Dermis microvascular lymphatic vessel endothelial cell (primary cell): ENCODE results near the gene CAMTA1. TPM values are rescaled to one million over a fixed set of nuclear protein-coding genes. Genes with fewer than 3 reads are reported as not detected.
A peak's percentile ranks its signal among the peaks of the same experiment; 100 is the strongest.

Experiments
- DNase-seq, 2 donors: peaks; one replicate each; pipeline versions ENCODE4 v3.0.0 to v3.0.0-alpha.2; 2010; ENCODE audit warnings: low read depth in 2 of 2
- total RNA-seq: library from RNA; depleted of rRNA; stranded (reverse); fragments of >200 nt; gene quantifications from 2 replicates; pipeline ENCODE4 v1.2.1, GENCODE V29; 2014

CAMTA1 gene
- total RNA-seq, 1 donor from 2014 or later = 33.9 TPM

- DNase-seq = no peak
Observed at GRCh38 chr1:7447736-7448135, 662.5 kb downstream of the CAMTA1 start.

GRCh38 chr1:7448986-7449385, 663.7 kb downstream of the CAMTA1 start:
- DNase-seq = no peak

GRCh38 chr1:7449750-7450149, 664.5 kb downstream of the CAMTA1 start:
- no peak for DNase-seq

DNA sequence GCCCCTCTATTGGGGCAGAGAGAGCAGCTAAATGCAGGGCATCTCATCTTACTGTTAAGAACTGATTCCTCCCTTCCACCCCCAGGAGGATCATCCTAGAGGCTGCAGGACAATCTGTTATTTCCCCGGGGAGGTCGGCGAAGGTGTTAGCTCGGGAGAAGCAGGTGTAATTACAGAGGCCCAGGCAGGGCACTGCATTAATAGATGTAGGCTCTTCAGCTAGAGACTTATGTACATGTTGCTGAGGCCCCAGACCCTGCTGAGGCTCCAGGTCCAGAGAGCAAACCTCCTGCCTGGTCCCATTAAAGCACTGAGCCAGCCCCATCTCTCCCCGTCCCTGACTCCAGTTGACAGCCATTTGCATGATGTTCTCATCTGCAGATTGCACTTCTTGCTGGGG, 665.6 kb downstream of the CAMTA1 start:
- DNase-seq = no peak

GRCh38 chr1:7453038-7453437, 667.8 kb downstream of the CAMTA1 start:
- no peak for DNase-seq

DNA sequence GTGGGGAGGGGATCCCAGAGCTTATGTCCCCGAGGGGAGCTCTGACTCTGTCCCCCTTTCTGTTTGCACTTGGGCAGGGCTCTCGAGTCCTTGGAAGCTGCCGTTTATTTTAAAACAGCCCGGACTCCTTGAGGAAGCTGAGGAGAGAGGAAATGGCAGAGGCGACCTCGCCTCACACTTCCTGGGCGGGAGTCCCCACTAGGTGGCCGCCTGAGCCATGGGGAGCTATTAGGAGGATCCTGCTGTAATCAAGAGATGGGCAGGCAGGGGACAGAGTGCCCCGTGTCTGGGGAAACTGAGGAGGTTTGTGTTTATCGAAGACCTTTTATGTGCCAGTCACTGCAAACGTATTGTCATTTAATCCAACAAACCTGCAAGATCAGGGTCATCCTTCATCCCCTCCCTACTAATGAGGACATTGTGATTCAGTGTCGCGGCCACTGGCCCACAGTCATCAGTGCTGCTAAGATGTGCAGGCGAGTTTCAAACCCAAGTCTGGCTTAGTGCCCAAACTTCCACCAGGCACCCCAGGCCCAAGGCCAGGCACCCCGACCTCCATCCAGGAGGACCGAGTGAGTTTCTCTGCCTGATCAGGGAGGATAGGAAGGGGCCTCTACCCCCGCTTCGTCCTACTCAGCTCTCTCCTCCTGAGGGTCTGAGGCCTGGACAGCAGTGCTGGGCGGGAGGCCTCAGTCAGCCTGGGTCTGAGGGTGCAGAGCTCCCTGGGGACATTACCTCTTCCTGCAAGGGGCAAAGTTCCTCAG, 669.0 kb downstream of the CAMTA1 start:
- DNase-seq = no peak

DNA sequence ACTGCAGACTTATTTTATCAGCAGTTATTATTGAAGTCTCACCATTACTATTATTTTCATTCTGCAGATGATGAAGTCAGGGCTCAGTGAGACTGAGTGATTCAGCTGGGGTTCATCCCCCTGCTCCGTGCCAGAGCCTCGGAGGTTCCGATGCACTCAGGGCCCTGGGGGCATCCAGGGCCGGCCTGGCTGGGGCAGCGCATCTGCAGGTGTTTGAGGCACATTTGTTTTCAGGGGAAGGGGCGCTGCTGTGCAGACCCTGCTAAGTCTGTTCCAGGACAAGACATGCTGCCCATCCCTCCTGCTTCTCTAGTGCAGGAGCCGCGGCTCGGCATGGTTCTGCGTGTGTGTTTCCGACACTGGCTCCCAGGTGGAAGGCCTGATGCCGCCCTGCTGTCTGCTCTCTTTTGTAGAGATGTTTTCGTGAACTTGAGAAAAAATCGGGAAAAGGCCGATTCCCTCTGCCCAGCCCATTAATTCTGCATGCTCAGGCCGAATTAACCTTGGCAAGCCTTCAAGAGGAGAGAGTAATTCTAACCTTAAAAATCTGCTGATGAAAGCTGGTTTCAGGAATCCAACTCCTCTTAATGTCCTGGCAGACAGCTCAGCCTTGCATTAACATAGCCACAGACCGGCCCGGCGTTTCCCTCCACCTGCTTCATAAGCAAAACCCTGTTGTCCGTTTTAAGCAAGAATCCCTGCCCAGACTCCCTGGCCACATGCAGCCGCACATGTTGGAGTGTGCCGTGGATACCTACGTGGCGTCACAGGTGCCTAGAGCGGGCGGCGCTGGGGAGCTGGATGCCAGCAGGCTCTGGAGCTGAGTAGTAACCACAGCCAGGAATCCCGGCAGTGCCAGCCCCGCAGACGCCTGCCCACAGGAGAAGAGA, 669.9 kb downstream of the CAMTA1 start:
- DNase-seq = no peak

DNA sequence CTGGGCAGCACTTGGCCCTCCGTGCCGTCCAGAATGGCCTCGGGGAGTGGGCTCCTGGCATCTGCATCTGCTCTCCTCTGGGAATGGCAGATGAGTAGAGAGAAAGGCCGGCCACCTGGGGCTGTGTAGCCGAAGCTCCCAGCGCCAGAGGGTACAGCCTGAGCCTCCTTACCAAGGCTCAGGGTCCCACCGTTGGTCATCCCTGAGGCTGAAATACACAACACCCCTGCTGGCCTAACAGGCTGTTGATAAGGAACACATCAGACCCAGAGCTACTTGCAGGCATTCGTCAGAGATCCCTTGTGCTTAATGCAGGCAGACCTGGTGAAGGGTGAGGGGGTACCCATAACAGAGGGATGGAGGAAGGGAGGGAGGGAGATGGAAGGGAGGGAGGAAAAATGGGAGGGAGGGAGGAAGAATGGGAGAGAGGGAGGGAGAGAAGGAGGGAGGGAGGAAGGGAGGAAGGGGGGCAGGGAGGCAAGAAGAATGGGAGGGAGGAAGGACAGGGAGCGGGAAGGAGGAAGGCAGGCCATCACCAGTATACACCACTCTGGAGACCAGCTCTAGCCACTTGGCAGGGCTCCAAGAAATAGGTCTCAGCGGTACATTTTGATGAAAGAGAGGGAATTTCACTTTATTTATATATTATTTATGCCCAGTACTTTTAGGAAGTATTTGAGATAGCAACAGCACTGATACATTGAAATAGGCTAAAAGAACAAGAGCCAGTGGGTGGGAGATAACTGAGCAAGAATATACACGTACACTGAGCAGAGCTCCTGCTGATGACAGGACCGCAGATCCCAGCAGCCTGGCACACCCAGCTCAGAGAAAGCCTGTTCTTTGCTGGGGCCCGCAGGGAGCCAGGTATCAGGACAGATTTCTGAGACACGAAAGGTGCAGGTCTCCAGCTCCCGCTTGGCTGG, 670.8 kb downstream of the CAMTA1 start:
- no peak for DNase-seq

- DNase-seq = no peak
Observed at GRCh38 chr1:7456722-7457082, 671.4 kb downstream of the CAMTA1 start.

GRCh38 chr1:7457811-7458210, 672.6 kb downstream of the CAMTA1 start:
- DNase-seq = peak in 1 of 2 donors; percentile 8

DNA sequence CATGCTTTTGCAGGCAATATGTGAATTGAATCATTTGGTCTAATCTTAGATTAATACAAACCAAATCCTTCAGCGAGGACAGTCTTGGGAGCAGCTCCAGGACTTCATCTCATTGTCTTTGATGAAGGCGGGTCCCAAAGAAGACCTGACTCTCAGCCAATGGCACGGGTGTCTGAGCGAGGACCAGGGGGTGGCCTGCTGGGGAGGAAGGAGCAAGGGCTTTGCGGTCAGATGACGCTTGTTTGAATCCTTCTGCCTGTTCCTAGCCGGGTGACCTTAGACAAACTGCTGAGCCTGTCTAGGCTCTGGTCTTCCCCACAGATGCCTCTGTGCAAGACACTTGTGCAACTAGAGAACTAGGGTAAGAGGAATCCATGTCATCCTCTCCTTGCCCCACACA, 673.7 kb downstream of the CAMTA1 start:
- DNase-seq = no peak

GRCh38 chr1:7459914-7460313, 674.7 kb downstream of the CAMTA1 start:
- DNase-seq = no peak

DNA sequence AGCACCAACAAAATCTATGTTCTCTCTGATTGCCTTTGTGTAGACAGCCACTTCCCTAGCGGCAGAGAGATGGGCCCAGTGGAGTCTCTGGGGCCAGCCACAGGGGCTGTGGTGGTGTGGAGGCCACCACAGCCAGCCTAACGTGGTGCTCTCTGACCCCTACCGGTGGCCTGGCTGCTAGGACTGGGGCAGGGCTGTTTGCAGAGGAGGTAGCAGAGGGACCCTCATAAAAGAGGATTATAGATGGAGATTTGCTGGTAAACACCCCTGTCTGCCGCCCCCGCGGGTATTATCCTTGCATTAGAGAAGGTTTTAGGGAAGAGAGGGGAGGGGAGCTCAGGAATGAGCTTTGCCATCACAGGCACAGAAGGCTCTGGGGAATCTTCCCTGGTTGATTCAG, 675.6 kb downstream of the CAMTA1 start:
- DNase-seq = no peak

DNA sequence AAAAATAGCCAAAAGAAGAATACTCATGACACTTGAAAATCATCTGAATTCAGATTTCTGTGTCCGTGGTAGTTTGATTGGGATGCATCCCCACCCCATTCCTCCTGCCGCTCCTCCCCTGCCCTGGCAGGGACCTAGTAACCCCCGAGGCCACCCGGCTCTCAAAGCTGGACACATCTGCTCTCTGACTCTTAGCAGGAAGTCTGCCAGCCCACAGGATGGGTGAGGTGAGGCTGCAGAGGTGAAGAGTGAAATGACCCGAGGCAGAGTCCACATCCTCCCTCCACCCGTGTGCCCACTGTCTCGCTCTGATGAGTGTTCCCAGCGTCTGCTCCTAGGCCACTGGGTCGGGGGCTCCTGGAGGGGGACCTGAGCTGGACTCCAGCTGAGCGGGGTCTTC, 677.4 kb downstream of the CAMTA1 start:
- DNase-seq = no peak

DNA sequence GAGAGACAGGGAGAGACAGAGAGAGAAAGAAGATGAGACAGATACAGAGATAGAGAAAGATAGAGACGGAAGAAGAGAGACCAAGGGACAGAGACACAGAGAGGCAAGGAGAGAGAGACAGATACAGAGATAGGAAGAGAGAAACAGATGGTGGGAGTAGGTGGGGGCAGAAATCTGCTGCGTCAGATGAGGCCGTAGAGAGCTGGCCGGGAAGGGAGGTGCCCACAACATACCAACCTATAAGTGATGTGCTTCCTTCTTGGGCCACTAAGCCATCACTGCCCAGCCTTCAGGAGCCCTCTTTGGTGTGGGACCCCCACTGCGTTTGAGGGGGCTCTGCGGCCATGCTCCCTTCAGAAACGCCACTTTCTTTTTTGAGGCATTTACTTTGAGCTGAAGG, 678.3 kb downstream of the CAMTA1 start:
- DNase-seq = no peak

DNA sequence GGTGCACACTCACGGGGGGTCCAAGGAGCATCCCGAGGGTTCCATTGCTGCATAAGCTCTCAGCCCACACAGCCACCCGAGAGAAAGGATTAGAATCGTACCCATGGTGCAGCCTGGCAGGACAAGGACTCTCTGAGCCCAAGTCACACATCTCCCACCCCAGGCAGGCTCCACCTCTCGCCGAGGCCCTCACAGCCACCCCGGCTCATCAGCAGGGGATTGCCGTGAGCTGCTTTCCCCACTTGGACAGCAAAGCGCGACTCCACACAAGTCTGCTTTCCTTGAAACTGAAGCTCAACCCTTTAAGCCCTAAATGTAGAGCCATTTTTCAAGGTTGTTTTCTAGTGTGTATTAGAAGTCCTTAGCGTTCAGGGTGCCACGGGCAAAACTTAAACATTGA, 679.5 kb downstream of the CAMTA1 start:
- no peak for DNase-seq

DNA sequence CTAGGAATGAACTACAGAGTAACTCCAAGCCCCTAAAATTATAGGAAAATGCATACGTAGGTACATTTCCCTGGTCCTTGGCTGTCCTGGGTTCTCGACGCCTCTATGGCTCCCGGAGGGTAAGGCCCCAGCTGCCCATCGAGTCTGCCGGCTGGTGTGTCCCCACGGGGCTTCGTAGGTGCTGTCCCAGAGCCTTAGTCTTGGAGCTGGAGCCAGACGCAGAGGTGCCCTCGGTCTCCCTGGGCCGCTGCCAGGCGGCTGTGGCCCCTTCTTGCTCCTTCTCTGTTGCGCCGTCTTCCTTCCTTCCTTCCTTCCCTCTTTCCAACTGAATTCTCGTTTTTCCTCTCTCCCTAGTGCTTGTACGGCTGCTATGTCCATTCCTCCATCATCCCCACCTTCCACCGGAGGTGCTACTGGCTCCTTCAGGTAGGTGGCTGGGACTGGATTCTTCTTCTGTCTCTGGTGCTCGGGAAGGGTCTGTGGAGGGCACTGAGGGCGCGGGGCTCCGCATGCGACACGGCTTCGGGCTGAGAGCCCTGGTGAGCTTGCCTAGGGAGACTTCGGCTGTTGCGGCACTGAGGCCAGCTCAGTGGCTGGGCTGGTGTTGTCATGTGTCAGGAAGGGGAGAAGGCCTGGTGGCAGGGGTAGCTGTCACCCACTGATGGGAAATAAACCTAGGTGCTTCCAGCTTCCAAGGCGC, 682.4 kb downstream of the CAMTA1 start:
- DNase-seq = no peak

- DNase-seq = no peak
Observed at GRCh38 chr1:7468248-7468647, 683.0 kb downstream of the CAMTA1 start.

DNA sequence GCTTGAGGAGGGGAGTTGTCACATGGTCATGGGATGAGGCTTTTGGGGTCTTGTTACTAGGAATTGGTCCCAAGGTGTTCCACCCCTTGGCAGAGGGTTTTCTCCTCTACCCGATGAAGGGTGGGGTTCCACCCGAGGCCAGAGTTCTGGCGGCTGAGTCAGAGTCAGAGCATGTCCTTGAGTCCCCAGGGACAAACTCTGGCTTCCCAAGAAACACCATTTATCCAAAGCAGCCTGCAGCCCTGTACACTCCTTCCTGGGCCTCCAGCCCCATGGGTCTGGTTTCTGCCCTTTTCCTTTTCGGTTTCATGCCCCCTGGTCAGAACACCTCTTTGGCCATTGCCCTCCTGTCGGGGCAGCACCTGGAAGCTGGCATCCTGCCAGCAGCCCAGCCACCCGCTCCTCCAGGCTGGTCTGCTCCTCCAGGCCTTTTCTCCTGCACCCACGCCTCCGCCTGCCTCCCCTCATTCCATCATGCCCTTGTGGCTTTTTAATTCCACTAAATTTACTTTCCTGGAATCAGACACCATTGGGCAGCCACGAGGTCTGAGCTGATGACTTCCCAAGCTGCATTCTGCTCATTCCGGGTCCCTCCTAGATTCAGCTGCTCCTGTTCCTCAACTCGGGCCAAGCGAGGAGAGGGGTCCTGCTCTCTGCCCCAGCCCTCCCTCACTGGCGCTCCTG, 684.1 kb downstream of the CAMTA1 start:
- no peak for DNase-seq

- DNase-seq = peak; percentile 55 to 91
Observed at GRCh38 chr1:7470904-7471638, 685.8 kb downstream of the CAMTA1 start.
